ENCODE data around the gene ZNF230. TPM values are rescaled to one million over a fixed set of nuclear protein-coding genes. Genes with fewer than 3 reads are reported as not detected.

ZNF230 gene
- total RNA-seq: 0.94 and 1.4 TPM in 2 replicates

DNA sequence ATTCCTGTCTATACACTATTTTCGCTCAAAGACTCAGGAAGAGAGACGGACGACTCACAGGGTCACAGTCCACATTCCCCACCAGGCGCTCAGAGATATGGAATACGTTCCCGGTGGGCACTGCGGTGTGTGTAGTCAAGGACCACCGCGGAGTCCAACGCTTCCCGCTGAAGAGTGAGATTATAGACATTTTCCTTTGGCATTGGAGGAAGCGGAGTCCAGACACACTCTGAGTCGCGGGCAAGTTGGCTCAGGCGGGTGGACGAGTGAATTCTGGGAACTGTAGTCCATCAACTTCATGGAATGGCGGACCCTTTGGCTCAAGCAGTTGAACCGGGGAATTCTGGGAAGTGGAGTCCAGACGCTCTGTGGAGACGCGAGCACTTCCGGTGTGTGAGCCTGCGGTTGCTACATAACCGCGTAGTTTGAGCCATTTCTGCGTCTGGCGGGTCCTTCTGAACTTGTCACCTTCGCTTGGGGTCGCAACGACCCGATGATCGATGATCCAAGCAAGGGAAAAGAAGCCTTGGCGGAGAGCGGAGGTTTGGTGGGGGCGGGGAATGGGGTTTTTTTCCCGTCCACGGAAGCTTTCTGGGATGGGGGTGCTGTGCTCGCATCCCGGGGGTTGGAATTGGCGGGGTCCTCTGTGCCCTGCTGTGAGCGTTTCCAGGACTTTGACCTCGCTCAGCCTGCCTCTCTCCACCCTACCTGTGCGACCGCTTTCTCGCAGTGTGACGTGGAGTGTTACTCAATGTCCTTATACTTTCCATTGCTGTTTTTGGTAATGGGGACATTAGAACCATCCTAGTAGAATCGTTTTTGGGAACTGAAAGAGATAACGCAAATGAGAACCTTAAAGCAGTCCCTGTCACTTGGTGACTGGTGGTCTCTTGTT lies at the start of gene ZNF230:
ZNF230 (plus strand) TSS at position 392 of the 895 bp plus-strand sequence. CDS start 4,122 bp downstream, outside the sequence.

DNA sequence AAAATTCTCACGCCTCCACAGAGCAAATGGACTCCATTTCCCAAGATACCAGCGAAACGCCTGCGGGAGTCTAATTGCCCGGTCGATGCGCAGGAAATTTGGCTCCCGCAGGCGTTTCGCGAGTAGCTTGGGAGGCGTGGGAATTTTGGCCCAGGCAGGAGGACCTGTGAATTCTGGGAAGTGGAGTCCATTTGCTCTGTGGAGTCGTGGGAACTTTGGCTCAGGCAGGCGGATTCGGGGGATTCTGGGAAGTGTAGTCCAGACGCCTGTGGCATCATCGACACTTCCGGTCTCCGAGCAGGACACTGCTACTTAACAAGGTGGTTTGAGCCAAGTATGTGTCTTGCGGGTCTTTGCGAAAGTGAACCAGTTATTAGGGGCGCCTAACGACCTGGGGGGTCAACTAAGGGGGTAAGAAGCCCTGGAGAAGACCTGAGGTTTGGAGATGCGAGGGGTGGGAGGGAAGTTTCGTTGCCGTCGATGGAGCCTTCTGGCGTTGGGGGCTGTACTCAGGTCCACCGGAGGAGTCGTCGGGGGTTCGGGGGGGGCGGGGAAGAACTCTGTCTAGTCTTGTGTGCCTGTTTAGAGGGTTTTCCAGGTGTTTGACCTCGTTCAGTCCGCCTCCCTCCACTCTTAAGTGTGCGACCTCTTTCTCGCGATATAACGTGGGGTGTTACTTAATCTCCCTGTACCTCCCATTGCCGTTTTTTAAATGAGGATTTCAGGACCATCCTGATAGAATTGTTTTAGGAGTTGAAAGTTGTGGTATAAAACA lies 18.7 kb upstream of the ZNF230 start, which contains the start of gene ZNF155:
ZNF155 (plus strand) TSS at position 277 of the 775 bp plus-strand sequence. CDS start 4,356 bp downstream, outside the sequence.

DNA sequence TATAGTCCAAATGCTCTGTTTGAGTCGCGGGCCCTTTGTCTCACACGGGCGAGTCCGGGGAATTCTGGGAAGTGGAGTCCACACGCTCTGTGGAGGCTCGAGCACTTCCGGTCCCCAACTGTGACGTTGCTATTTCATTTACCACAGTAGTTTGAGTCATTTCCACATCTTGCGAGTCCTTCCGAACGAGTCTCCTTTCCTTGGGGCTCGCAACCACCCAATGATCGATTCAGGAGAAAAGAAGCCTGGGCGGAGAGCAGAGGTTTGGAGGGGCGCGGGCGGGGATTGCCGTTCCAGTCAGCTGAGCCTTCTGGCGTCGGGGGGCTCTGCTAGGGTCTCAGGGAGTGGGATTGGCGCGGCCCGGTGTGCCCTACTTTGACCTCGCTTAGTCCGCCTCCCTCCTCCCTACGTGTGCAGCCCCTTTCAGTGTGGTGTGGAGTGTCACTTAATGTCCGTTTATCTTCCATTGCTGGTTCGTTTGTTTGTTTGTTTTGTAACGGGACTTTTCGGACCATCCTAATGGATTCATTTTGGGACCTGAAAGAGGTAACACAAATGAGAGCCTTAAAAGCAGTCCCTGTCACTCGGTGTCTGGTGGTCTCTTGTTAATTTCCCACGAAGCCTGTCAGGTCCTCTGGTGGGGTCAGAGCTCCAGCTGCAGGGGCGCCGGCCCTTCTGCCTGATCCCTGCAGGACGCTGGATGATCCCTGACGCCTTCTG lies 22.6 kb downstream of the ZNF230 start, which contains the start of gene ZNF222:
ZNF222 (plus strand) TSS at position 163 of the 720 bp plus-strand sequence; CDS start at position 221, 58 bp downstream.

DNA sequence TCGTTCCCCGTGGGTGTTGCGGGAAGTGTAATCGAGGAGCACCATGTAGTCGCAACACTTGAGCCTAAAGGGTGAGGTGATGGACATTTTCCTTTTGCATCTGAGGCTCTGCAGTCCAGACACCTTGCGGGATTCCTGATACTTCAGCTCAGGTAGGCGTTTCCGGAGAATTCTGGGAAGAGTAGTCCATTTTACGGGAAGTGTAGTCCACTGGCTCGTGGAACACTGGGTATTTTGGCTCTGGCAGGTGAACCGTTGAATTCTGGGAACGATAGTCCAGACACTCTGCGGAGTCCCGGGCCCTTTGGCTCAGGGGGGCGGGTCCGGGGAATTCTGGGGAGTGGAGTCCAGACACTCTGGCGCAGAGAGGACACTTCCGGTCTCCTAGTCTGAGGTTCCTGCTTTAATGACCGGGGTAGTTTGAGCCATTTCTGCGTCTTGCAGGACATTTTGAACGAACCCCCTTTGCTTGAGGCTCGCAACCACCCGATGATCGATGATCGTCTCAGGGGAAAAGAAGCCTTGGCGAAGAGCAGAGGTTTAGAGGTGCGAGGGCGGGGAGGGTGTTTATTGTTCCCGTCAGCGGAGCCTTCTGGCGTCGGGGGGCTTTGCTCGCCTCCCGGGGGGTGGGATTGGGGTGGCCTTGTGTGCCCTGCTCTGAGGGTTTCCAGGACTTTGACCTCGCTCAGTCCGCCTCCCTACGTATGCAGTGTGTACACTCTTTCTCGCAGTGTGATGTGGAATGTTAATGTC lies 49.1 kb downstream of the ZNF230 start, which contains the start of gene ZNF223:
ZNF223 (plus strand) TSS at position 387 of the 753 bp plus-strand sequence. CDS start 3,141 bp downstream, outside the sequence.

Other genes with a start within 250 kb of the ZNF230 start
- 12.0 and 16.7 TPM in 2 replicates for gene SMG9, start 248.0 kb upstream of the ZNF230 start, total RNA-seq
- gene KCNN4, start 222.0 kb upstream of the ZNF230 start, total RNA-seq: 1.3 and 3.2 TPM in 2 replicates
- 2.4 and 3.9 TPM in 2 replicates for gene LYPD5, start 200.5 kb upstream of the ZNF230 start, total RNA-seq
- 2.5 and 2.7 TPM in 2 replicates for gene ZNF283, start 175.6 kb upstream of the ZNF230 start, total RNA-seq
- 1.3 and 3.4 TPM in 2 replicates for gene ZNF404, start 119.0 kb upstream of the ZNF230 start, total RNA-seq
- 4.3 and 6.8 TPM in 2 replicates for gene ZNF45, start 67.7 kb upstream of the ZNF230 start, total RNA-seq
- 2.4 and 3.3 TPM in 2 replicates for gene ZNF221, start 51.7 kb upstream of the ZNF230 start, total RNA-seq
- 2.6 and 6.1 TPM in 2 replicates for gene ZNF155, start 18.8 kb upstream of the ZNF230 start, total RNA-seq
- gene ZNF222, start 22.4 kb downstream of the ZNF230 start, total RNA-seq: 1.4 and 1.8 TPM in 2 replicates
- 2.3 and 2.5 TPM in 2 replicates for gene ZNF223, start 49.1 kb downstream of the ZNF230 start, total RNA-seq
- 0.73 and 0.98 TPM in 2 replicates for gene ZNF284, start 69.2 kb downstream of the ZNF230 start, total RNA-seq
- 7.4 and 8.3 TPM in 2 replicates for gene ZNF224, start 91.4 kb downstream of the ZNF230 start, total RNA-seq
- 1.1 and 1.9 TPM in 2 replicates for gene ZNF225, start 110.4 kb downstream of the ZNF230 start, total RNA-seq
- 5.2 and 5.5 TPM in 2 replicates for gene ZNF234, start 138.6 kb downstream of the ZNF230 start, total RNA-seq
- 7.9 and 15.5 TPM in 2 replicates for gene ZNF226, start 162.1 kb downstream of the ZNF230 start, total RNA-seq
- gene ZNF227, start 209.6 kb downstream of the ZNF230 start, total RNA-seq: 3.1 and 5.6 TPM in 2 replicates